LNCaP clone FGC (cell line): ENCODE data around the gene KRTAP10-2.
"Not testable (repeated sequence)": the region's sequence is repeated elsewhere in the genome, so short reads cannot be mapped to it uniquely, and the experiment has no call there.

Source experiments
- DNase-seq: peaks from one replicate; pipeline ENCODE4 v3.0.0-alpha.2; 2011; ENCODE audit warnings: low read depth
- H3K4me3 ChIP-seq: 2 replicates; pipeline ENCODE4 v1.5.1; 2011; ENCODE audit warnings: mild to moderate bottlenecking, low read depth, low read length, control low read depth
- TF ChIP-seq, protein P1 (sequence below): IDR thresholded peaks from 2 replicates; pipeline ENCODE4 v1.5.1; 2012; ENCODE audit warnings: mild to moderate bottlenecking; ENCODE audit not compliant: control insufficient read depth, insufficient read depth; ENCODE audit errors: extremely low read depth

Gene KRTAP10-2

DNA sequence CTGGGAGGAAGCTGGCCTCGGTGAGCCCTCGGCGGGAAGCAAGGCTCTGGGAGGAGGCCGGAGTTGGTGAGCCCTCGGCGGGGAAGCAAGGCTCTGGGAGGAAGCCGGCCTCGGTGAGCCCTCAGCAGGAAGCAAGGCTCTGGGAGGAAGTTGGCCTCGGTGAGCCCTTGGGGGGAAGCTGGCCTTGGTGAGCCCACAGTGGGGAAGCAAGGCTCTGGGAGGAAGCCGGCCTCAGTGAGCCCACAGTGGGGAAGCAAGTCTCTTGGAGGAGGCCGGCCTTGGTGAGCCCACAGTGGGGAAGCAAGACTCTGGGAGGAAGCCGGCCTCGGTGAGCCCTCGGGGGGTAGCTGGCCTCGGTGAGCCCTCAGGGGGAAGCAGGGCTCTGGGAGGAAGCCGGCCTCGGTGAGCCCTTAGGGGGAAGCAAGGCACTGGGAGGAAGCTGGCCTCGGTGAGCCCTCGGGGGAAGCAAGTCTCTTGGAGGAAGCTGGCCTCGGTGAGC is 47.4 kb downstream of the KRTAP10-2 start:
- TF ChIP-seq, protein P1, sequence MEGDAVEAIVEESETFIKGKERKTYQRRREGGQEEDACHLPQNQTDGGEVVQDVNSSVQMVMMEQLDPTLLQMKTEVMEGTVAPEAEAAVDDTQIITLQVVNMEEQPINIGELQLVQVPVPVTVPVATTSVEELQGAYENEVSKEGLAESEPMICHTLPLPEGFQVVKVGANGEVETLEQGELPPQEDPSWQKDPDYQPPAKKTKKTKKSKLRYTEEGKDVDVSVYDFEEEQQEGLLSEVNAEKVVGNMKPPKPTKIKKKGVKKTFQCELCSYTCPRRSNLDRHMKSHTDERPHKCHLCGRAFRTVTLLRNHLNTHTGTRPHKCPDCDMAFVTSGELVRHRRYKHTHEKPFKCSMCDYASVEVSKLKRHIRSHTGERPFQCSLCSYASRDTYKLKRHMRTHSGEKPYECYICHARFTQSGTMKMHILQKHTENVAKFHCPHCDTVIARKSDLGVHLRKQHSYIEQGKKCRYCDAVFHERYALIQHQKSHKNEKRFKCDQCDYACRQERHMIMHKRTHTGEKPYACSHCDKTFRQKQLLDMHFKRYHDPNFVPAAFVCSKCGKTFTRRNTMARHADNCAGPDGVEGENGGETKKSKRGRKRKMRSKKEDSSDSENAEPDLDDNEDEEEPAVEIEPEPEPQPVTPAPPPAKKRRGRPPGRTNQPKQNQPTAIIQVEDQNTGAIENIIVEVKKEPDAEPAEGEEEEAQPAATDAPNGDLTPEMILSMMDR, result no peak
- DNase-seq, result no peak
- no peak overlapping the region for H3K4me3 ChIP-seq

DNA sequence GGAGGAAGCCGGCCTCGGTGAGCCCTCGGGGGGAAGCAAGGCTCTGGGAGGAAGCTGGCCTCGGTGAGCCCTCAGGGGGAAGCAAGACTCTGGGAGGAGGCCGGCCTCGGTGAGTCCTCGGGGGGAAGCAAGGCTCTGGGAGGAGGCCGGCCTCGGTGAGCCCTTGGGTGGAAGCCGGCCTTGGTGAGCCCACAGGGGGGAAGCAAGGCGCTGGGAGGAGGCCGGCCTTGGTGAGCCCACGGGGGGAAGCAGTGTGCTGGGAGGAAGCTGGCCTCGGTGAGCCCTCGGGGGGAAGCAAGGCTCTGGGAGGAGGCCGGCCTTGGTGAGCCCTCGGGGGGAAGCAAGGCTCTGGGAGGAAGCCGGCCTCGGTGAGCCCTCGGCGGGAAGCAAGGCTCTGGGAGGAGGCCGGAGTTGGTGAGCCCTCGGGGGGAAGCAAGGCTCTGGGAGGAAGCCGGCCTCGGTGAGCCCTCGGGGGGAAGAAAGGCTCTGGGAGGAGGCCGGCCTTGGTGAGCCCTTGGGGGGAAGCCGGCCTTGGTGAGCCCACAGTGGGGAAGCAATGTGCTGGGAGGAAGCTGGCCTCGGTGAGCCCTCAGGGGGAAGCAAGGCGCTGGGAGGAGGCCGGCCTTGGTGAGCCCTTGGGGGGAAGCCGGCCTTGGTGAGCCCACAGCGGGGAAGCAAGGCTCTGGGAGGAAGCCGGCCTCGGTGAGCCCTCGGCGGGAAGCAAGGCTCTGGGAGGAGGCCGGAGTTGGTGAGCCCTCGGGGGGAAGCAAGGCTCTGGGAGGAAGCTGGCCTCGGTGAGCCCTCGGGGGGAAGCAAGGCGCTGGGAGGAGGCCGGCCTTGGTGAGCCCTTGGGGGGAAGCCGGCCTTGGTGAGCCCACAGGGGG is 48.1 kb downstream of the KRTAP10-2 start:
- not testable (repeated sequence) for H3K4me3 ChIP-seq, DNase-seq

DNA sequence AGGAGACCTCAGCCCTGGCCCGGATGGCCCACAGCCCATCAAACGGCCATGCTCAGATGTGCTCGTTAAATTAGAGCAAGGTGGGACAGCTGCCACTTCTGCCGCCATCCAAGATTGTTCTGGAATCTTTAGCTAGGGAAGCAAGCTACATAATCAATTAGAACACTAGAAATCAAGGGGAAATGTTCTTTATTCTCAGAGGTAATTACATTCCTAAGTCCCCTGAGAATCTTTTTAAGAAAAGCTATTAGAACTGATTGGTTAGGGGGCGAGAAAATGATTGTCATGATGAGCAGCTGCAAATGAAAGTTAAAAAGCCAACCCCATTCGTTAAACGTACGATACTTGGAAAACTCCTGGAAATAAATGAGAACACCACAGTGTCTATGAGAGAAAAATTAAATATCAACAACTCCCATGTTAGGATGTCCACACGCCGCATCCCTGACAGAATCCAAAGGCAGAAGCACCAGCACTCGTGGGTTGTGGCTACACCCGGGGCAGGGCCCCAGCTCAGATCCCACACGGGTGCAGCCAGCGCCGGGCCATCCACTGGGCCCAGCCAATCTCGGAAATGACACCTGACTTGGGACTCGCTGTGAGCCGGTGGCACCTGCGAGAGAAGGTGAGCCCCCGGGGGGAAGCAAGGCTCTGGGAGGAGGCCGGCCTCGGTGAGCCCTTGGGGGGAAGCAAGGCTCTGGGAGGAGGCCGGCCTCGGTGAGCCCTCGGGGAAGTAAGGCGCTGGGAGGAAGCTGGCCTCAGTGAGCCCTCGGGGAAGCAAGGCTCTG is 48.9 kb downstream of the KRTAP10-2 start:
- TF ChIP-seq, protein P1, result no peak
- DNase-seq, result no peak
- no peak overlapping the region for H3K4me3 ChIP-seq
